Astrocyte of the spinal cord (primary cell): Measurements from ENCODE around the gene LPCAT4.
"Not testable (repeated sequence)": the region's sequence is repeated elsewhere in the genome, so short reads cannot be mapped to it uniquely, and the experiment has no call there.

Experiments
- DNase-seq: peaks from one replicate; pipeline ENCODE4 v3.0.0; 2011; ENCODE audit warnings: low read depth, low spot score
- H3K4me3 ChIP-seq: 2 replicates; pipeline ENCODE4 v1.5.1; 2011; ENCODE audit warnings: low read depth, mild to moderate bottlenecking, low read length, moderate library complexity
- in situ Hi-C: cut with HindIII; loops from 2 replicates; pipeline ENCODE4 v1.10.0; 2017; ENCODE audit warnings: low sequenced_read_pairs
- TF ChIP-seq, protein P1 (sequence below): IDR thresholded peaks from 2 replicates; pipeline ENCODE4 v1.5.1; 2012; ENCODE audit warnings: low read depth, mild to moderate bottlenecking, low read length, inconsistent platforms

Gene LPCAT4, protein sequence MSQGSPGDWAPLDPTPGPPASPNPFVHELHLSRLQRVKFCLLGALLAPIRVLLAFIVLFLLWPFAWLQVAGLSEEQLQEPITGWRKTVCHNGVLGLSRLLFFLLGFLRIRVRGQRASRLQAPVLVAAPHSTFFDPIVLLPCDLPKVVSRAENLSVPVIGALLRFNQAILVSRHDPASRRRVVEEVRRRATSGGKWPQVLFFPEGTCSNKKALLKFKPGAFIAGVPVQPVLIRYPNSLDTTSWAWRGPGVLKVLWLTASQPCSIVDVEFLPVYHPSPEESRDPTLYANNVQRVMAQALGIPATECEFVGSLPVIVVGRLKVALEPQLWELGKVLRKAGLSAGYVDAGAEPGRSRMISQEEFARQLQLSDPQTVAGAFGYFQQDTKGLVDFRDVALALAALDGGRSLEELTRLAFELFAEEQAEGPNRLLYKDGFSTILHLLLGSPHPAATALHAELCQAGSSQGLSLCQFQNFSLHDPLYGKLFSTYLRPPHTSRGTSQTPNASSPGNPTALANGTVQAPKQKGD

DNA sequence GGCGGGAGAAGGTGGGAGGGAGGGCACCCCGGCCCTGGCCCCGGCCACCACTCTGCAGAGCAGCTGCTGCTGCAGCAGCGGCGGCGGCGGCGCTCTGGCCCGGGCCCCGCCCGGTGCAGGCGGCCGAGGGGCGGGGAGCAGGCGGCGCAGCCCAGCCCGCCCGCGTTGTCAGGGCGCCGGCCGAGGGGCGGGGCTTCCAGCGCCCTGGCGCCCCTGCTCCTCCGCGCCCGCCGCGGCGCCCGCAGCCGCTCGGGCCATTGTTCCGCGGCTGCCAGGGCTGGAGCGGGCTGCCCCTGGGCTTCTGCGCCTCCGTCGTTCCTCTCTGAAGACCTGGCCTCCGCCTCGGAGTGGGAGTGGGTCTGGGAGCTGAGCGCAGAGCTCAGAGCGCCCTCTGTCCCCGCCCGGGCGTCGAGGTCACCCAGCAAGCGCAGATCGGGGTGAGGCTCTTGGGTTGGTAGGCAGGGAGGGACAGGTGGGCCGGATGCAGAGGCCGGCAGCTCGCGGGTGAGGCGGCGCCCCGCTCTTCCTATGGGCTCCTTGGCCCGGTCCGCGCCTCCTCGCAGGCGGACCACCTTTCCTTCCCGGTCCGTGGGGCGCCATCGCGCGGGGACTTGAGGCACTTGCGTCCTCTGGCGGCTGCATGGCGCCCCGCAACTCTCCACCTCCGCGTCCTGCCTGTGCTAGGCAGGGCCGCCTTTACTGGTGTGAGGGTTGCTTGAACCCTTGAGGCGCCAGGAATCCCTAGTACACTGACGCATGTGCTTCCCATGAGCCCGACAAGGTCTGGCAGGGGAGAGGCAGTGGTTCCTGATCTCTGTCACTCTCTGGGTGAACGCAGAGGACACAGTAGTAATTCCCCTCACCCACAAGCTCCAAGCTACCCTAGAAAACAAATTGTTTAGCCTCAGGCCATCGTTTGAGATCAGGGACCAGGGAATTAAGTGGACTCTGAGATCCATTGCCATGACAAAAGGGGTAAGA, at the start of gene LPCAT4:
LPCAT4 (minus strand) TSS at position 96 of the 981 bp plus-strand sequence. CDS start 96 bp downstream, outside the sequence.
- in situ Hi-C loops, result no loop called here
- peak; percentile 89 for DNase-seq
- H3K4me3 ChIP-seq, result peak within 1 kb of the TSS; percentile 83
- TF ChIP-seq, protein P1, sequence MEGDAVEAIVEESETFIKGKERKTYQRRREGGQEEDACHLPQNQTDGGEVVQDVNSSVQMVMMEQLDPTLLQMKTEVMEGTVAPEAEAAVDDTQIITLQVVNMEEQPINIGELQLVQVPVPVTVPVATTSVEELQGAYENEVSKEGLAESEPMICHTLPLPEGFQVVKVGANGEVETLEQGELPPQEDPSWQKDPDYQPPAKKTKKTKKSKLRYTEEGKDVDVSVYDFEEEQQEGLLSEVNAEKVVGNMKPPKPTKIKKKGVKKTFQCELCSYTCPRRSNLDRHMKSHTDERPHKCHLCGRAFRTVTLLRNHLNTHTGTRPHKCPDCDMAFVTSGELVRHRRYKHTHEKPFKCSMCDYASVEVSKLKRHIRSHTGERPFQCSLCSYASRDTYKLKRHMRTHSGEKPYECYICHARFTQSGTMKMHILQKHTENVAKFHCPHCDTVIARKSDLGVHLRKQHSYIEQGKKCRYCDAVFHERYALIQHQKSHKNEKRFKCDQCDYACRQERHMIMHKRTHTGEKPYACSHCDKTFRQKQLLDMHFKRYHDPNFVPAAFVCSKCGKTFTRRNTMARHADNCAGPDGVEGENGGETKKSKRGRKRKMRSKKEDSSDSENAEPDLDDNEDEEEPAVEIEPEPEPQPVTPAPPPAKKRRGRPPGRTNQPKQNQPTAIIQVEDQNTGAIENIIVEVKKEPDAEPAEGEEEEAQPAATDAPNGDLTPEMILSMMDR, result peak; percentile 89

DNA sequence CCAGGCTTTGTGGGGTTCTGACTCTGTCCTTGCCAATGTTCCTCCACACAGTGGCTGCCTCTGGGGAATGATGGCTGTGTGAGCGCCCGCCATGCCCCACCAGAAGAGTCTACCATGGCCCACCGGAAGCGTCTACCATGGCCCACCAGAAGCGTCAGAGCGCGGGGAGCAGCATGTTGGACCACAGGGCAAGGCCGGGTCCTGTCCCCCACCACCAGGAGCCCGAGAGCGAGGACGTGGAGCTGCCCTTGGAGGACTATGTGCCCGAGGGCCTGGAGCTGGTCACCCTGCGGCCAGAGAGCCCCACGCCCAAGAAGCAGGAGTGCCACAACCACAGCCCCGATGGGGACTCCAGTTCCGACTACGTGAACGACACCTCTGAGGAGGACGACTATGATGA, 42.5 kb upstream of the LPCAT4 start:
- DNase-seq, in situ Hi-C loops, H3K4me3 ChIP-seq: not testable (repeated sequence)

DNA sequence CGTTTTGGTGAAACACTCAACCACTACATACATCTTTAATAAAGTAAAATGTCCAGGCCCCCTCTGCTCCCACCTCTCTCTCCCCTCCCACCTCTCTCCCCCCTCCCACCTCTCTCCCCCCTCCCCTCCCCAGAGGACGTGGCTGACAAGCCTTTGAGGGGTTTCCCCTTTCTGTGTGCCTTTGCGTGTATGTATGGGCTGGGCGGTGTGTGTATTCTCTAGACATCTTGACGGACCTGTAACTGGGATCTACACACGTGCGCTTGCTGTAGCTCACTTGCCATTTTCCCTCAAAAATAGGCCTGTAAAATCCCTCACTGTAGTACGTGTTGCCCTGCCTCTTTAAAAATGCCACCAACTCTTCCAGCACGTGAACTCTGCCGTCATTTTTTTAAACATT, 42.0 kb upstream of the LPCAT4 start:
- DNase-seq, H3K4me3 ChIP-seq, in situ Hi-C loops: not testable (repeated sequence)

DNA sequence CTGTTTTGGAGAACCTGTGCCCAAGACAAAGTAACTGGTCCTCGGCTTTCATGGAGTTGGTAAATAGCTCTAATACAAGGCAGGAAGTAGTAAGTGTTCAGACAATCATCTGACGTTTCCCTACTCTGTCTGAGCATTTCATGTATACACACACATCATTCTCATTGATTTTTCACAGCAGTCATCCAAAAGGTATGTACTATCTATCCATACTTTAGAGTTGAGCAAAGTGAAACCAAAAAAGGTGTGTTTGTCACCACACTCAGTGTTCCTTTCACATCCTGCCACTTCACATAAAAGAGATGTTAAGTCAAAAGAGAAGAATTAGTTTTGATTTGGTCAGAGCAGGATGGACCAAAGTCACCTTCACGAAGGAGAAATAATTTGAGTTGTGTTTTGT, 36.9 kb upstream of the LPCAT4 start:
- H3K4me3 ChIP-seq, DNase-seq, in situ Hi-C loops: not testable (repeated sequence)

DNA sequence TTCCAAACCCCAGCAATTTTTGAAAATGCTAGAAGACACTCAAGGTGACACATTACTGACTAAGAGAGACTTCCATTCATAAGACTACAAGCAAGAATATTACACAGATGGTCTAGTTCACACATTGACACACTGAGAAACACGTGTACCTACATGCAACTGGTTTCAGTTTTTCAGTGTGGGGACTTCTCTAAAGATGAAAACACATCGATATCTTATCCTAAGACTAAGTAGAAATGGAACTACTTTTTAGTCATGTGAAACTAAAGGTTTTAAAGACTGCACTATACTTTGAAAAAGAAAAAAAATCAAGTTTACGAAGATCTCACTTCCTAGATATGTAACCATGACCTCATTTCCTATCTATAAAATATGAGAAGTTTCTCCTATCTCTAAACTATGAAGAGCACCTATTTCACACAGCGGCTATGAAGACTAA, 36.2 kb upstream of the LPCAT4 start:
- DNase-seq, H3K4me3 ChIP-seq, in situ Hi-C loops: not testable (repeated sequence)

DNA sequence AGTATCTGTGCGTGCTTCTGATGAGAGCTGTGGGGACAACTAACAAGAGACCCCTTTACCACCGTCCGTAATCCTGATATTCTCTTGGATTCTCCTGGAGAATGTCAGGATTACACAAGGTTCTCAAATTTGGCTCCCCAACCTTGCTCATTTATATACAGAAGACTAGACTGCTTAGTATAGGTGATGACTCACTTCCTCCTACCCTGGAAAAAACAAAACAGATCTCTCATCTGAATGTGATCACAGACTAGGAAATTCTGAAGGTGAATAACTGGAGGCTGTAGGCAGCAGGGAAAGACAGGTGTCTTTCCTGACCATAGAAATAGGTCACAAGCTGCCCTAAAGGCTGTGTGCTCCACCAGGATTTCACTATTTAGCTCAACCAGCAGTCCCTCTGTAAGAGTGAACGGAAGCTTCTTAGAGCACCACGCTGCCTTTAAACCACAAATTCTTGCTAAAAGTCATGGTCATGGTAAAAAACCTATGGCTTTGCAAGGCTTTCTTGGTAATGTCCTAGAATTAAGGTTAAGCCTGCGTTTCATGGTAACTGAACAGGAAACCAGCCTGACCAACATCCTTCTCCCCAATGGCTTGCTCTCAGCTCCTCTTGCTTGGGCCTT, 30.8 kb upstream of the LPCAT4 start:
- DNase-seq, in situ Hi-C loops, H3K4me3 ChIP-seq: not testable (repeated sequence)

DNA sequence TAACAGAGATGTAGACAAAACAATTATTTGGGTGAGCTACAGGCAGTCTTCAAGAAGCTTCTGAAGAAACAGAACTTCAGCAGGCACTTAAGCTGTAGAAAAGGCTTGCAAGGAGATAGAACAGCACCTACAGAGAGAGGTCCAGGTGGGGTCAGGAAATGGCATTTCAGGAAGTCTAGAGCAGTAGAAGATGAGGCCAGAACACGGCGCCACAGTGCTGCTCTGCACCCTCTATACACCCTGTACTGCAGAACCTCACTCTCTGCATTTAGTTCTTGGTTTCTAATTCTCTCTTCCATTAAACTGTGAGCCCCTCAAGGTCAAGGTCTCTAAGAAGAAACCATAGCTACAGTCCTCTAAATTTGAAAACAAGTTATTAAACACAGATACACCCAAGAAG, 26.0 kb upstream of the LPCAT4 start:
- DNase-seq, H3K4me3 ChIP-seq, in situ Hi-C loops: not testable (repeated sequence)

DNA sequence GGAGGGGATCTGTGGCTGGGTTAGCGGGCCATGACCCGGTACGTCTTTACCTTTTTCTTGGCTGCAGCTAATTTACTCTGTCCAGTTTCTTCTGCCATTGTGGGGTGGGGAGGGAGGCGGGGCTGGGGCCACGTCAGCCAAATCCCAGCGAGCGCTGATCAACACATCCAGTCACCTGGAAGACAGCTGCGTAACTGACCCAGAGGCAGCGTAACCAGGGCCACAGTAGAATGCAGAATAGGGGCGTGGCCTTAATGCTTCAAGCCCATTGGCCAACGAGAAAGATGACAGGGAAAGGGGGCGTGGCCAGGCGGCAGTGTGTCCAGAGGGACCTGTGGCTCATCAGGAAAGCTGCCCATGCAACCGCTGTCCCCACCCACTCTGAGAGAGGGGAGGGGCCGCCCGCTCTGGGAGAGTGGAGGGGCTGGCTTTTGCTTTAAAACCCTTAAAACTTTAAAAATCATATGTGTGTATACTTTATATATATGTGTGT, 22.6 kb upstream of the LPCAT4 start:
- in situ Hi-C loops, DNase-seq, H3K4me3 ChIP-seq: not testable (repeated sequence)

DNA sequence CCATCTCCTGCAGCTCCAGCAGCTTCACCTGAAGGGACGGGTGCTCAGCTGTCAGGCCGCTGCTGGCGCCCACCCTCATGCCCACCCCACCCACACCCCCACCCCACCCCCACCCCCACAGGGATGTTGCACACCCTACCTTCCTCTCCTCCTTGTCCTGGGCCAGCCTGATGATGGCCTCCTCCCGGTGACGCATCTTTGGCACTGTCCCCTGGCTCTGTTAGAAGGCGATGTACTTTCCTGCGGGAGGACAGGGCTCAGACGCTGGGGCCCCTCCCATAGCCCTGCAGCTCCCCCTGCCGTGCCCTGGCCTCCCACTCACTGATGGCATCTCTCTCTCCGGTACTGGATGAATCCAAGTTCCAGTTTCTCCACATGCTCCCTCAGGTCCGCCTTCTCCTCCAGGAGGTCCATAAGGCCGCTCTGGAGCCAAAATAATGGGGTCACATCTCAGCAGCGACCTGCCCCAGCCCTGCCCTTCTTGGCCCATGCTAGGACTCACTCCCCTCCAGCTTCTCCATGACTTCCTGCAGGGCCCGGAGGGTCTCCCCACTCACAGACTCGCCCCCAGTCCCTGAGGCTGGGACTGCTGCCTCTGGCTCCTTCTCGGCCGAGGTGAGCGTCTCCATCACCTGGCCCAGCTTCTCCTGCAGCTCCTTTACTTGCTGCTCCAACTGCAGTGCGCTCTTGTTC, 15.0 kb upstream of the LPCAT4 start:
- H3K4me3 ChIP-seq, in situ Hi-C loops, DNase-seq: not testable (repeated sequence)

DNA sequence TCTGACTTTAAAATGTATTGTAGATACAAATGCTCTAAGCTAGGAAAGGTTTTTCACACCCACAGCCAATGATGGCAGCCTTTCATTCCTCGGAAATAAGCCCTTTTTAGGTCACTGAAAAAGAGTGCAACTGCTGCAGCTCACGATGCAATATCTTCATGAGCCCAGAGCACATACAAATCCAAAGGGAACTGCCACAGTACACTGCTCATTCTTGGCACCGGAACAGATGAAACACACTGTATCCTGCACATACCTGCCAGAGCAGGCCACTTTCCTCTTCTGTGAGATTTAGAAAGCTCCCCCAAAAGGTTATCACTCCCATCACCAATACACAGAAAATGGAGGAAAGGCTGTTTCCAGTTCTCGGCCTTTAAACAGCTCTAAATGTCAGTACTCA, 13.5 kb upstream of the LPCAT4 start:
- DNase-seq, in situ Hi-C loops: not testable (repeated sequence)

More for the DNA sequence above, 13.5 kb upstream of the LPCAT4 start:
- not testable (repeated sequence) for H3K4me3 ChIP-seq
